Measurements from ENCODE around the gene PACSIN3.

DNA sequence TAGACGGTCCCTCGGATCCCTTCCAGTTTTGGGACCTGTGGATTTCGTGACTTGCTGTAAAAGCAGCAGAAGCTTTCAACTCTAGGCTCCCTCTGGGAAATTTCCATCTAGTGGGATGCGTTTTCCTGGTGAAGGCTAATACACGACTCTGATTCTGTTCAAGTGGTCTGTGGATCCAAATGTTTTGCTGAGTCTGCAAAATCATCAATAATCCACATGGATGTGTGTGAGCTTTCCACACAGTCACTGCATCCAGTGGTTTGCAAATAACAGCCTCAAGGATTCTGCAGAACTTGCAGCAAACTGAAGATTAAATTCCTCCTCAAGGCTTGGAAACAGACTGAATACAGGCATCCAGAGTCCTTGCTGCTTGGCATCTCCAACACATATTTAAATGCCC is 16.3 kb upstream of the PACSIN3 start:
- TF ChIP-seq, protein P1, sequence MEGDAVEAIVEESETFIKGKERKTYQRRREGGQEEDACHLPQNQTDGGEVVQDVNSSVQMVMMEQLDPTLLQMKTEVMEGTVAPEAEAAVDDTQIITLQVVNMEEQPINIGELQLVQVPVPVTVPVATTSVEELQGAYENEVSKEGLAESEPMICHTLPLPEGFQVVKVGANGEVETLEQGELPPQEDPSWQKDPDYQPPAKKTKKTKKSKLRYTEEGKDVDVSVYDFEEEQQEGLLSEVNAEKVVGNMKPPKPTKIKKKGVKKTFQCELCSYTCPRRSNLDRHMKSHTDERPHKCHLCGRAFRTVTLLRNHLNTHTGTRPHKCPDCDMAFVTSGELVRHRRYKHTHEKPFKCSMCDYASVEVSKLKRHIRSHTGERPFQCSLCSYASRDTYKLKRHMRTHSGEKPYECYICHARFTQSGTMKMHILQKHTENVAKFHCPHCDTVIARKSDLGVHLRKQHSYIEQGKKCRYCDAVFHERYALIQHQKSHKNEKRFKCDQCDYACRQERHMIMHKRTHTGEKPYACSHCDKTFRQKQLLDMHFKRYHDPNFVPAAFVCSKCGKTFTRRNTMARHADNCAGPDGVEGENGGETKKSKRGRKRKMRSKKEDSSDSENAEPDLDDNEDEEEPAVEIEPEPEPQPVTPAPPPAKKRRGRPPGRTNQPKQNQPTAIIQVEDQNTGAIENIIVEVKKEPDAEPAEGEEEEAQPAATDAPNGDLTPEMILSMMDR (IDR thresholded peaks at IDR 0.05; ENCODE audit: low read length): no peak
- no peak for TF ChIP-seq EZH2 (optimal IDR thresholded peaks at IDR 0.05; ENCODE audit: low read depth, low read length)

All from MM.1S (cell line).